Naive thymus-derived CD4-positive, alpha-beta T cell (primary cell): ENCODE data around the gene TSACC. TPM values are rescaled to one million over a fixed set of nuclear protein-coding genes. Genes with fewer than 3 reads are reported as not detected.

Experiments
- ATAC-seq: fragments of 150-1000 bp; cut with Tn5 transposase; 2 replicates; pipeline ENCODE4 v1.10.0; 2021; ENCODE audit warnings: mild to moderate bottlenecking, moderate library complexity
- CTCF ChIA-PET: fragments of 350-600 bp; sonication (Branson Sonifier 250); formaldehyde crosslinking; loops from one replicate; lab custom pipeline; 2021; ENCODE audit warnings: antibody characterized with exemption; lab: Charles Lee
- POLR2A ChIA-PET: fragments of 350-600 bp; sonication (Branson Sonifier 250); formaldehyde crosslinking; loops from one replicate; lab custom pipeline; 2021; ENCODE audit warnings: antibody characterized with exemption, inconsistent platforms; lab: Charles Lee
- DNase-seq, 9 donors: peaks; one replicate each; pipeline versions ENCODE4 v3.0.0 to v3.0.0-alpha.2; 2020 to 2022; ENCODE audit warnings: mixed read lengths in 1 of 9
- H3K27ac ChIP-seq: one replicate; pipeline ENCODE4 v1.7.0; 2013; ENCODE audit warnings: mild to moderate bottlenecking, low read depth, low read length, moderate library complexity
- H3K27me3 ChIP-seq, 2 donors: one replicate each; pipeline ENCODE4 v1.7.0; 2013; ENCODE audit warnings: low read length in 2 of 2, mild to moderate bottlenecking in 2 of 2, moderate library complexity in 2 of 2; ENCODE audit not compliant: control insufficient read depth in 2 of 2, insufficient read depth in 2 of 2
- H3K36me3 ChIP-seq, 3 experiments: 1 replicate in 2 of 3; 2 replicates in 1 of 3; pipeline ENCODE4 v1.7.0; 2013; ENCODE audit warnings: low read length in 3 of 3, mild to moderate bottlenecking in 3 of 3, moderate library complexity in 1 of 3; ENCODE audit not compliant: insufficient read depth in 3 of 3, control insufficient read depth in 2 of 3
- H3K4me1 ChIP-seq, 2 donors: one replicate each; pipeline ENCODE4 v1.7.0; 2013; ENCODE audit warnings: low read length in 2 of 2, mild to moderate bottlenecking in 2 of 2, moderate library complexity in 1 of 2; ENCODE audit not compliant: control insufficient read depth in 2 of 2, insufficient read depth in 2 of 2
- H3K4me3 ChIP-seq: 2 replicates; pipeline ENCODE4 v1.7.0; 2013; ENCODE audit warnings: mild to moderate bottlenecking, low read length
- H3K9me3 ChIP-seq, 3 experiments: 1 replicate in 2 of 3; 2 replicates in 1 of 3; pipeline ENCODE4 v1.7.0; 2013; ENCODE audit warnings: low read length in 3 of 3; ENCODE audit not compliant: control insufficient read depth in 2 of 3
- H3K27ac Mint-ChIP-seq, 9 donors: one replicate each; pipeline ENCODE4 v1.8.0; 2020 to 2022; ENCODE audit warnings: mixed read lengths in 9 of 9, mild to moderate bottlenecking in 8 of 9, moderate library complexity in 5 of 9, inconsistent platforms in 2 of 9
- H3K27me3 Mint-ChIP-seq, 5 donors: one replicate each; pipeline ENCODE4 v1.8.0; 2021 to 2022; ENCODE audit warnings: mixed read lengths in 5 of 5, mild to moderate bottlenecking in 1 of 5
- H3K36me3 Mint-ChIP-seq, 5 donors: one replicate each; pipeline ENCODE4 v1.8.0; 2020 to 2022; ENCODE audit warnings: mixed read lengths in 5 of 5, mild to moderate bottlenecking in 3 of 5, inconsistent platforms in 1 of 5
- H3K4me1 Mint-ChIP-seq, 7 donors: one replicate each; pipeline ENCODE4 v1.8.0; 2020 to 2022; ENCODE audit warnings: mixed read lengths in 7 of 7, mild to moderate bottlenecking in 3 of 7, inconsistent platforms in 1 of 7
- H3K4me3 Mint-ChIP-seq, 10 donors: one replicate each; pipeline ENCODE4 v1.8.0; 2020 to 2022; ENCODE audit warnings: mild to moderate bottlenecking in 10 of 10, mixed read lengths in 10 of 10, moderate library complexity in 6 of 10, inconsistent platforms in 2 of 10
- H3K9me3 Mint-ChIP-seq, 11 donors: one replicate each; pipeline ENCODE4 v1.8.0; 2020 to 2022; ENCODE audit warnings: mixed read lengths in 11 of 11, mild to moderate bottlenecking in 4 of 11, inconsistent platforms in 1 of 11, moderate library complexity in 1 of 11
- intact Hi-C, 2 donors: fragments of 100-400 bp; cut with micrococcal nuclease; formaldehyde crosslinking; loops; one replicate each; pipeline ENCODE4 v1.15.1; 2023
- polyA plus RNA-seq, 2 donors: library from polyadenylated mRNA; unstranded; fragments of 300-500 nt; fragmentation: Illumina TruSeq; gene quantifications; one replicate each; pipeline ENCODE4 v1.2.3, GENCODE V29; 2021
- total RNA-seq, 6 experiments: library from RNA in 5 of 6; stranded (reverse) in 5 of 6; gene quantifications; 1 replicate in 5 of 6; 2 replicates in 1 of 6; pipeline ENCODE4 v1.2.3 and lab custom pipeline; 2021 to 2026

Gene TSACC
- total and polyA plus RNA-seq, 7 experiments from 2014 or later = 1.1 to 2.2 (median 1.7) TPM; not detected in 4

DNA sequence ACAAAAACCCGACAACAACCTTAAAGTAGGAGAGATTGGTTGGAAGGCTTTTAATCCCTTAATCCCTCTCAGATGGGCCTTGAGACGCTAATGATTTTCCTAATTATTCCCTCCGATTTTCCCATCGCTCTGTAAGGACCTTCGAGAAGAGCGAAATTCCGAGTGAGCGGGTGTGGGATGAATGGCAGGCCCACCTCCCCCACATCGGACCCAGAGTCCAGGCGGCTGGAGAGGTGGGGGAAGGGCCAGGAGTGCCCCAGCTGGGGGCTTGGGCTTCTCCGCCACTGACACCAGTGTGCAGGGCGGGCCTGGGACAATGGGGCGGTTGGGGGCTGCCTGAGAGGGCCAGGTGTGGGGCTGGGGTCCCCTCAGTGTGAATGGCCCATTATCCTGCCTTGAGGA, 54.1 kb downstream of the TSACC start:
- intact Hi-C loops = no loop called here

DNA sequence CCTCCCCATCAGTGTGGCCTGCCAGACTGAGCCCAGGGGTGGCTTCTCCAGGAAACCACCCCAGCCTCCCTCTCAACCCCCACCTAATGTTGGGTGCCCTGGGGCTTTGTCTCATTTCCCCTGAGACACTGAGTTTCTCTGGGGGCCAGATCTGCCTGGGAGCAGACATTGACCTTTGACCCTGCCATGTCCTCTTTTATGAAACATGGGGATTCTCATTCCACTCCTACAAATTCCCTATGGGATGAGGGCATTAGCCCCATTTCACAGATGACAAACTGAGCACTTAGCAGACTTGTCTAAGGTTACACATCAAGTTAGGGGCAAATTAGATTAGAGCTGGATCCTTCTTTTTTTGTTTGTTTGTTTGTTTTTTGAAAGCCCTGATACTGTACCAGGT, 54.8 kb downstream of the TSACC start:
- Mint-ChIP-seq H3K36me3 (no peaks in the 10 kb centered on the region), H3K9me3 (no peaks in the 10 kb centered on the region), H3K27ac (peak overlapping the region in 1 of 9 donors; percentile 72), H3K4me3 (no peak overlapping the region), H3K27me3 (peaks cover 12 to 31% (median 19%) of the 10 kb centered on the region in 5 donors), H3K4me1 (peaks cover 0 to 2% (median 0%) of the 10 kb centered on the region in 7 donors)
- H3K27me3 ChIP-seq = no peaks in the 10 kb centered on the region
- no peaks in the 10 kb centered on the region for H3K36me3 ChIP-seq
- POLR2A ChIA-PET = no interaction called here
- H3K4me3 ChIP-seq = no peak overlapping the region
- DNase-seq (no peak), ATAC-seq (no peak)
- H3K9me3 ChIP-seq = no peaks in the 10 kb centered on the region
- no peaks in the 10 kb centered on the region for H3K4me1 ChIP-seq
- intact Hi-C loops = no loop called here
- CTCF ChIA-PET = interaction anchor here (0.9 to 1.0 kb wide), 2 partner anchors 49 to 53 kb away, joined by 3 to 4 read pairs; no protein-coding TSS in a partner anchor
- no peak overlapping the region for H3K27ac ChIP-seq

More for the DNA sequence above, 54.1 kb downstream of the TSACC start:
- H3K9me3 Mint-ChIP-seq = no peaks in the 10 kb centered on the region
- H3K36me3 Mint-ChIP-seq = no peaks in the 10 kb centered on the region
- POLR2A ChIA-PET = interaction anchor here (0.6 kb wide), 1 partner anchor 62 kb away, joined by 3 read pairs; no protein-coding TSS in a partner anchor
- H3K27ac ChIP-seq = no peak overlapping the region
- H3K27me3 Mint-ChIP-seq = peaks cover 17 to 31% (median 23%) of the 10 kb centered on the region in 5 donors
- no peak for DNase-seq
- H3K4me1 Mint-ChIP-seq = peaks cover 0 to 2% (median 0%) of the 10 kb centered on the region in 7 donors
- no peaks in the 10 kb centered on the region for H3K4me1 ChIP-seq
- no peak overlapping the region for H3K27ac Mint-ChIP-seq
- H3K9me3 ChIP-seq = no peaks in the 10 kb centered on the region
- no peaks in the 10 kb centered on the region for H3K36me3 ChIP-seq
- no peak overlapping the region for H3K4me3 Mint-ChIP-seq
- CTCF ChIA-PET = no interaction called here
- no peak for ATAC-seq
- no peak overlapping the region for H3K4me3 ChIP-seq
- H3K27me3 ChIP-seq = peaks cover 0 to 3% of the 10 kb centered on the region in 2 donors

DNA sequence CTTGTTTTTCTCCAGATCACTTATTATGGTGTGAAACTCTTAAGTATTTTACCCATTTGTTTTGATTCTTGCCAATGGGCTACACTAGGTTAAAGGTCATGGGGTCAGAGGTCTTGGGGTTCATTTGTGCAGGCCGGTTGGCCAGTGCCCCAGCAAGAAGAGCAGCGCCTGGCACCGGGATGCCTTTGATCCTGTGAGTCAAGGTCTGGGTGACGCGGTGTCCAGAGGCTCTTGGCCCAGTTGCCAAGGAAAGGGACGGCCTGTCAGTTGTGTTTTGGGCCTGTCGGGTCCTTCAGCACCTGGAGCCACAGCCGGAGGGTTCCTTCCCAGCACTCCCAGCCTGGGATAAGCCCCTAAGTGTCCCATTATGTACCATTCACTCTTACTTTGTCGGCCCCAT, 55.8 kb downstream of the TSACC start:
- Histone ChIP-seq H3K9me3 (no peaks in the 10 kb centered on the region), H3K4me1 (no peaks in the 10 kb centered on the region), H3K27ac (no peak overlapping the region), H3K4me3 (no peak overlapping the region), H3K36me3 (no peaks in the 10 kb centered on the region), H3K27me3 (no peaks in the 10 kb centered on the region)
- ATAC-seq (no peak), DNase-seq (no peak)
- ChIA-PET POLR2A (no interaction called here), CTCF (interaction anchor here (1.0 kb wide), 1 partner anchor 52 kb away, joined by 3 read pairs; no protein-coding TSS in a partner anchor)
- Mint-ChIP-seq H3K4me1 (peaks cover 0 to 4% (median 0%) of the 10 kb centered on the region in 7 donors), H3K36me3 (no peaks in the 10 kb centered on the region), H3K27me3 (peaks cover 8 to 26% (median 18%) of the 10 kb centered on the region in 5 donors), H3K9me3 (no peaks in the 10 kb centered on the region), H3K27ac (no peak overlapping the region), H3K4me3 (no peak overlapping the region)
- intact Hi-C loops = no loop called here

DNA sequence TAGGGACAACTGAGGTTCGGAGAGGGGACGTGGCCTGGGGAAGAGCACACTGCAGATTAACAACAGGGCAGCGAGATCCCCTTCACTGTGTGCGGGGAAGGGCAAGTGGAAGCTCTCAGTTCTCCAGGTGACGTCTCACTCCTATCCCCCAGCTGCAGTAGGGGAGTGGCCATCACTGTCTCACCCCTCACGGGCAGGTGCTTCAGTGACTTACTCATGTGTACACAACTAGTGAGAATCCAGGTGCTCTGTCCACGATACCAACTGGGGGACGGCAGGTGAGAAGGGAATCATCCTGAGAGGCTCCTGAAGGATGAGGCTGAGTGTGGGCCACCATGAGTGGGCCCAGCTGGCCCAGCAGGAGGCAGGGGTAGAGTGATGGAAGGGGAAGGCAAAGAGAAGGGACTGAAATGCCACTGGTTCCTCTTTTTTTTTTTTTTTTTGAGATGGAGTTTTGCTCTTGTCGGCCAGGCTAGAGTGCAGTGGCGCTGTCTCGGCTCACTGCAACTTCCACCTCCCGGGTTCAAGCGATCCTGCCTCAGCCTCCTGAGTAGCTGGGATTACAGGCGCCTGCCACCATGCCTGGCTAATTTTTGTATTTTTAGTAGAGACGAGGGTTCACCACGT, 56.6 kb downstream of the TSACC start:
- Histone ChIP-seq H3K27me3 (no peaks in the 10 kb centered on the region), H3K4me1 (no peaks in the 10 kb centered on the region), H3K36me3 (no peaks in the 10 kb centered on the region), H3K9me3 (no peaks in the 10 kb centered on the region), H3K27ac (no peak overlapping the region), H3K4me3 (no peak overlapping the region)
- POLR2A ChIA-PET = no interaction called here
- intact Hi-C loops = no loop called here
- Mint-ChIP-seq H3K4me3 (no peak overlapping the region), H3K9me3 (no peaks in the 10 kb centered on the region), H3K36me3 (no peaks in the 10 kb centered on the region), H3K4me1 (peaks cover 0 to 4% (median 0%) of the 10 kb centered on the region in 7 donors), H3K27ac (no peak overlapping the region), H3K27me3 (peaks cover 7 to 26% (median 12%) of the 10 kb centered on the region in 5 donors)
- CTCF ChIA-PET = interaction anchor here (0.7 kb wide), 1 partner anchor 59 kb away, joined by 5 read pairs; no protein-coding TSS in a partner anchor
- ATAC-seq (no peak), DNase-seq (no peak)

Other genes starting within 250 kb of the TSACC start
- 100 to 1,000 TPM in 2 of 5 experiments, 10 to 100 TPM in 1, 1 to 10 TPM in 2; 5.5 to 470 (median 18.0) TPM for gene LMNA, start 223.8 kb upstream of the TSACC start, total RNA-seq
- under 1 TPM in 1 of 2 donors, not detected in 1; 0.20 TPM for gene LMNA, start 223.8 kb upstream of the TSACC start, polyA plus RNA-seq
- 10 to 100 TPM in 1 of 5 experiments, 1 to 10 TPM in 4; 1.8 to 48.6 (median 3.8) TPM for gene SEMA4A, start 184.9 kb upstream of the TSACC start, total RNA-seq
- under 1 TPM; 0.06 to 0.24 TPM for gene SEMA4A, start 184.9 kb upstream of the TSACC start, polyA plus RNA-seq
- 10 to 100 TPM; 17.8 to 38.4 (median 19.6) TPM for gene SLC25A44, start 144.4 kb upstream of the TSACC start, total RNA-seq
- 10 to 100 TPM in 1 of 2 donors, 1 to 10 TPM in 1; 8.3 to 21.2 TPM for gene SLC25A44, start 144.4 kb upstream of the TSACC start, polyA plus RNA-seq
- gene PMF1, start 125.5 kb upstream of the TSACC start, total RNA-seq = 10 to 100 TPM; 42.2 to 76.1 (median 58.2) TPM
- gene PMF1, start 125.5 kb upstream of the TSACC start, polyA plus RNA-seq = 10 to 100 TPM; 72.4 to 81.2 TPM
- 1 to 10 TPM; 2.8 to 7.4 (median 4.9) TPM for gene BGLAP, start 96.3 kb upstream of the TSACC start, total RNA-seq
- under 1 TPM in 1 of 2 donors, not detected in 1; 0.33 TPM for gene BGLAP, start 96.3 kb upstream of the TSACC start, polyA plus RNA-seq
- gene PAQR6, start 90.5 kb upstream of the TSACC start, total RNA-seq = 1 to 10 TPM; 1.4 to 6.2 (median 2.9) TPM
- gene PAQR6, start 90.5 kb upstream of the TSACC start, polyA plus RNA-seq = under 1 TPM in 1 of 2 donors, not detected in 1; 0.22 TPM
- gene SMG5, start 55.7 kb upstream of the TSACC start, total RNA-seq = 10 to 100 TPM; 65.7 to 74.0 (median 69.4) TPM
- 10 to 100 TPM; 14.4 to 38.4 TPM for gene SMG5, start 55.7 kb upstream of the TSACC start, polyA plus RNA-seq
- gene TMEM79, start 54.2 kb upstream of the TSACC start, total RNA-seq = 10 to 100 TPM in 3 of 5 experiments, 1 to 10 TPM in 2; 4.3 to 18.6 (median 11.2) TPM
- gene TMEM79, start 54.2 kb upstream of the TSACC start, polyA plus RNA-seq = 1 to 10 TPM; 6.5 to 9.8 TPM
- gene GLMP, start 42.8 kb upstream of the TSACC start, total RNA-seq = 10 to 100 TPM; 21.0 to 40.4 (median 24.5) TPM
- gene GLMP, start 42.8 kb upstream of the TSACC start, polyA plus RNA-seq = 10 to 100 TPM; 17.6 to 19.3 TPM
- not detected for gene VHLL, start 39.2 kb upstream of the TSACC start, total RNA-seq
- gene VHLL, start 39.2 kb upstream of the TSACC start, polyA plus RNA-seq = not detected
- gene CCT3, start 234 bp upstream of the TSACC start, total RNA-seq = 100 to 1,000 TPM in 3 of 5 experiments, 10 to 100 TPM in 2; 78.0 to 282 (median 114) TPM
- gene CCT3, start 234 bp upstream of the TSACC start, polyA plus RNA-seq = 100 to 1,000 TPM; 203 to 265 TPM
- gene RHBG, start 30.7 kb downstream of the TSACC start, total RNA-seq = not detected
- not detected for gene RHBG, start 30.7 kb downstream of the TSACC start, polyA plus RNA-seq
- 100 to 1,000 TPM in 2 of 5 experiments, 10 to 100 TPM in 3; 48.1 to 190 (median 67.7) TPM for gene MEF2D, start 162.2 kb downstream of the TSACC start, total RNA-seq
- 10 to 100 TPM in 1 of 2 donors, 1 to 10 TPM in 1; 4.5 to 10.0 TPM for gene MEF2D, start 162.2 kb downstream of the TSACC start, polyA plus RNA-seq
- gene IQGAP3, start 234.0 kb downstream of the TSACC start, total RNA-seq = 10 to 100 TPM in 1 of 5 experiments, under 1 TPM in 1, not detected in 3; 0.24 to 14.4 TPM
- not detected for gene IQGAP3, start 234.0 kb downstream of the TSACC start, polyA plus RNA-seq
- 10 to 100 TPM in 1 of 5 experiments, 1 to 10 TPM in 4; 2.8 to 10.2 (median 7.4) TPM for gene TTC24, start 241.2 kb downstream of the TSACC start, total RNA-seq
- gene TTC24, start 241.2 kb downstream of the TSACC start, polyA plus RNA-seq = 1 to 10 TPM in 1 of 2 donors, under 1 TPM in 1; 0.97 to 1.5 TPM